Suprapubic skin (tissue), 4 donors: Measurements from ENCODE around the gene SLC12A1.

ENCODE experiments used
- CTCF ChIP-seq, 2 donors: fragments of 200-600 bp in 1 of 2; fragments of 450-650 bp in 1 of 2; sonication (generic) in 1 of 2; IDR thresholded peaks; one replicate each; pipeline ENCODE4 v1.5.1; 2016 to 2019; ENCODE audit warnings: antibody characterized with exemption in 2 of 2, mild to moderate bottlenecking in 1 of 2, moderate library complexity in 1 of 2
- POLR2A ChIP-seq, 2 donors: fragments of 450-650 bp; IDR thresholded peaks; one replicate each; pipeline ENCODE4 v1.6.1; 2017; ENCODE audit warnings: antibody characterized with exemption in 2 of 2, mild to moderate bottlenecking in 2 of 2, moderate library complexity in 2 of 2
- POLR2AphosphoS5 ChIP-seq, 3 donors: sonication (generic); formaldehyde crosslinking; IDR thresholded peaks; one replicate each; pipeline ENCODE4 v1.6.1; 2017; ENCODE audit warnings: antibody characterized with exemption in 3 of 3

- TF ChIP-seq POLR2AphosphoS5 (IDR thresholded peaks at IDR 0.05) (no peak), POLR2A (IDR thresholded peaks at IDR 0.05) (no peak), CTCF (IDR thresholded peaks at IDR 0.05) (no peak)
Measured at GRCh38 chr15:48170981-48171380, 35.1 kb upstream of the SLC12A1 start.
